ENCODE measurements around the gene KANSL3. TPM values are rescaled to one million over a fixed set of nuclear protein-coding genes. Genes with fewer than 3 reads are reported as not detected.

Gene KANSL3
- total and polyA plus RNA-seq, 2 experiments from 2014 or later: 8.9 to 31.4 TPM

GRCh38 chr2:96558485-96558884 is 79.6 kb downstream of the KANSL3 start (continued):
- TF ChIP-seq EZH2phosphoT487 (IDR thresholded peaks at IDR 0.05; ENCODE audit: unreplicated experiment) (no peak), CREB1 (CRISPR knock-in tag; IDR thresholded peaks at IDR 0.05; ENCODE audit: low read depth) (no peak), ZNF114 (CRISPR knock-in tag; IDR thresholded peaks at IDR 0.05) (no peak), NANOG (IDR thresholded peaks at IDR 0.05; ENCODE audit: borderline replicate concordance) (no peak)

GRCh38 chr2:96558061-96558460 is 80.1 kb downstream of the KANSL3 start:
- DNase-seq (ENCODE audit: low spot score): no peak
- peaks cover 3% of the 10 kb centered on the region; the same call in 2 of the 3 replicates for H3K9me3 Mint-ChIP-seq

More at GRCh38 chr2:96558061-96558460, 80.1 kb downstream of the KANSL3 start:
- no peaks in the 10 kb centered on the region for H3K79me2 ChIP-seq (replicated peaks; ENCODE audit: insufficient read depth)
- peaks cover 14% of the 10 kb centered on the region for H3K4me1 Mint-ChIP-seq
- H3K4me3 Mint-ChIP-seq: no peak overlapping the region; the same call in 2 of the 3 replicates
- no peaks in the 10 kb centered on the region for H3K4me1 ChIP-seq (ENCODE audit: insufficient read depth)
- TF ChIP-seq EZH2 (IDR thresholded peaks at IDR 0.05; ENCODE audit: low read depth, unreplicated experiment): no peak
- TF ChIP-seq EZH2phosphoT487 (IDR thresholded peaks at IDR 0.05; ENCODE audit: unreplicated experiment): no peak
- TF ChIP-seq REST (IDR thresholded peaks at IDR 0.05; ENCODE audit: unreplicated experiment): no peak
- TF ChIP-seq POLR2AphosphoS5 (IDR thresholded peaks at IDR 0.05; ENCODE audit: low read depth): no peak
- no peak for TF ChIP-seq ZNF114 (CRISPR knock-in tag; IDR thresholded peaks at IDR 0.05)
- TF ChIP-seq NANOG (IDR thresholded peaks at IDR 0.05; ENCODE audit: borderline replicate concordance): no peak
- no peak for TF ChIP-seq CREB1 (CRISPR knock-in tag; IDR thresholded peaks at IDR 0.05; ENCODE audit: low read depth)
- no peak for TF ChIP-seq ZNF462 (CRISPR knock-in tag; IDR thresholded peaks at IDR 0.05)
- peaks cover 14% of the 10 kb centered on the region for H3K27me3 Mint-ChIP-seq (ENCODE audit: insufficient read depth, low read depth, poor library complexity)
- H4K20me1 ChIP-seq (replicated peaks; ENCODE audit: insufficient read depth): no peaks in the 10 kb centered on the region
- no peak for ATAC-seq
- H3K9me2 ChIP-seq (ENCODE audit: insufficient read depth): no peaks in the 10 kb centered on the region
- no peak overlapping the region for H3K27ac ChIP-seq (ENCODE audit: low read depth)
- no peaks in the 10 kb centered on the region for H3K36me3 ChIP-seq (ENCODE audit: insufficient read depth)
- no peak overlapping the region for H2AFZ ChIP-seq
- H3K36me3 Mint-ChIP-seq (ENCODE audit: low read depth): no peaks in the 10 kb centered on the region
- H3K27ac Mint-ChIP-seq: no peak overlapping the region
- no peaks in the 10 kb centered on the region for H3K27me3 ChIP-seq (ENCODE audit: insufficient read depth)
- H3F3A ChIP-seq (replicated peaks; ENCODE audit: low read depth): no peaks in the 10 kb centered on the region
- no peak overlapping the region for H3K4me3 ChIP-seq
- H3K4me2 ChIP-seq: no peak overlapping the region
